HTR-8/SVneo (cell line): ENCODE measurements around the gene TSHZ3.

Experiments used
- DNase-seq: peaks from one replicate; pipeline ENCODE4 v3.0.0; 2011; ENCODE audit warnings: low spot score, mixed read lengths; ENCODE audit not compliant: insufficient read length
- FAIRE-seq: peaks from 2 replicates; lab custom pipeline; 2011; peaks lifted over from hg19 to GRCh38; lab: Jason Lieb, UNC

TSHZ3 gene

GRCh38 chr19:31338069-31338776, 11.0 kb downstream of the TSHZ3 start:
- DNase-seq (no peak), FAIRE-seq (no peak)

DNA sequence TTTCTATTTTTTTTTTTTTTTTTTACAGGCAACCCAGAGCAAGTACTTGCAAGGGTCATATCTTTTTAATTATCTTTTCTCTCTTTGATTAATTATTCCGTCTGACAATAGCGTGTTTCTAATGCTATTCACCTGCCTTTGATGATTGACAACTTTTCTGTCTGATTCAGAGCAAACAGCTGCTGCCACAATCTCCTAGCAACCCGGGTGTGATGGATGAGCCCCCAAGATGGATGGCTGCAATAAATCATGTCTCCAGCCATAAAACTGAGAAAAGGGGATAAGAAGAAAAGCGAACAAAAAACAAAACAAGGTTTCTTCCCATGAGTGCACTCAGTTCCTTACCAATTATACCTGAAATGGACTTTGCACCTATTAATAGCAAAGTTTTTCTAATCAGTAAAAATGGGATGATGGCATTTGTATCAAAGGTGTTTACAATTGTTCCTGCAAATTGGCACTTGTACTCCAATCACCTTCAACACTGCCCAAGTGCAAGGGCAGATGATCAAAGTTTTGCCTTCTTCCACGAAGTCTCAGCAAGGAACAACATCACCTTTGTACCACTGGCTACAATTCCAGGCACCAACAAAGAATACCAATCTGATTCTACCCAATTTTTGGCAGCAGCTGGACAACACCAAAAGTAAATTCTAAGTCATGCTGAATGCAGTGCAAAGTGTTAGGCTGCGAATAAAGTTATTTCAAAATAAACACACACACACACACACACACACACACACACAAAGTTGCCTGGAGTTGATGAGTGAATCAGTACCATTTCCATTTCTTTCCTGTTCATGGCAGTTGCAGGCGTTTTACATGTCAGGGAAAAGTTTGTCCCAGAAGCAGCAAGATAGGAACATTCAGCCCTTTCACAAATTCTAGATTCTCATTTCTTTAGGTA, 12.0 kb downstream of the TSHZ3 start:
- FAIRE-seq (no peak), DNase-seq (no peak)

DNA sequence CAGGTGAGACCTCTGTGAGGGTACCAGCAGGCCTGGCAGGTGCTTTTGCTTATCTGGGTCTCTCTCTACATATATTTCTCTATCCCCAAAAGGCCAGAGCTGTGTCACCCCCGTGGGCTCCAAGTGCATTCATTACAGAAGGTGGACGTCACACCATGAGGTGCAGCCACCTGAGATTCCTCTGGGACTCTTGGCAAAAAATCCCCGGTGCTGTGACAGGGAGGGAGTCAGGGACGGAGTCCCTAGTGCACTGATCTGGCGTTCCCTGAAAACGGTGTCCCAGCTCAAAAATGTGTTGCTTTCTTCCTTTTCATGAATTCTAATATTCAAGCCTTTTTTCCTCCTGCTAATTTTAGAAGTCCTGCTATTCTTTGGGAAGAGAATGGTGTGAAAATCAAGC, 13.5 kb downstream of the TSHZ3 start:
- DNase-seq = no peak
- no peak for FAIRE-seq

GRCh38 chr19:31334849-31335624, 14.2 kb downstream of the TSHZ3 start:
- DNase-seq = no peak
- no peak for FAIRE-seq

DNA sequence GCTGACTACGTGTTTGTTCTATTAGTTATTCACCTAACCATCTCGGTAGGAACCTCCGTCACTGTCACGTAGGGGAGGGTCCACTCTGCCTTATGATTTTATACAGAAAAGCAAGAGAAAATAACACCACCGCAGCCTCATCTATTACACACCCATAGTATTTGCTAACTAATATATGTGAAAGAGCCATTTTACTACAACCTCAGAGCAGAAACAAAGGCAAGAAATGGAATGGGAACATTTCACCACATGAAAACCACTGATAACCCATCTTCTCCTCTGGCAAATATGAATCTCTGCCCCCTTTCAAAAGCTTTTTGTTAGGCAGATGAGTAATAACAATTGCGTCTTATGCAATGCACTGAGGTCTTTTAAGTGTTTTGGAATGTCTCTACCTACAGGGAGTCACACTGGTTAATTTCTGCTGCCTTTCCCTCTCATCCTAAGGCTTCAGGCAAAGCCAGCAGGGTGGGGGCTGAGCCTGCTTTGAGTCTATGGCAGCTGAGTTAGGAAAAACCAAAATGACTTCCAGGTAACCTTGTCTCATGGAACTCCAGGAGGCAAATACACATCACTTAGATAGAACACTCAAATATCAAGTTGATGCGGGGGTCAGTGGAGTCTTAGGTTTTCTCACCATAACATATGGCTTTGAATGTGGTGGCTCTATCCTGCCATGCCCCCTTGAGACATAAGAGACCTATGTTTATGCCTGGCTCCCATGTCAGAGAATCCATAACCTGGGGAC, 15.0 kb downstream of the TSHZ3 start:
- no peak for DNase-seq
- FAIRE-seq = no peak

DNA sequence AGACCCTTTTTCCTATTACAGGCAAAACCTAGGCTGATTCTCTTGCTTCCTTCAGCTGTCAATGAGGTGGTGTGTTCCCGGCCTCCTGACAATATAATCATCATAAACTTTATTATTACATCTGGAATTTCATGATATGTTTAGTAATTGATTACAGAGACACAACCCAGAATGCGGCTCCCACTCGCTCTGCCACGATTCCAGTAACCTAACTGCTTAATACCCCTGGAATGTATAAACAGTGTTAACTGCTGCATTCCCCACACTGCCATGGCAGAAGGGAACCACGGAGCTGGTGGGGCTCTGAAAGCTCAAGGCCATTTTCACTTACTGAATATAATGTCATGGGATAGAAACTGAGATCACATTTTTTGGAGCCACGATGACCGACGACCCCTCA, 17.1 kb downstream of the TSHZ3 start:
- no peak for FAIRE-seq

DNA sequence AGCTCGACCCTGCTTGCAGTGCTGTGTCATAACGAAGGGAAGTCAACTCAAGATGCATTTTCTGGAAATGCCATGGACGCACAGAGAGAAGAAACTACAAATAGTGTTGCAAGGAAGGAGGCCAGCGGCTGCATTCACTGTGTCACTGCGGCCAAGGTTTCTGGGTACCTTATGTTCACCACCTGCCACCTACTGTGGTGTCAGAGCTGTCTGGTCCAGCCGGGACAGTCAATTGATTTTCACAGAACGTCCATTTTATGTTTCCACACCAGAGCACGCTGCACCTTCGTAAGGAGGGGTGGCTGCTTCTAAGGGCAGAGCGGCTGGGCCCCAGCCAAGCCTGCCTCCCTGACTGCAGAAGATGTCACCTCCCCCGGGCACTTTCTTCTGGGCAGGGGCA, 17.7 kb downstream of the TSHZ3 start:
- DNase-seq = no peak
- FAIRE-seq = no peak

More for the DNA sequence above, 17.1 kb downstream of the TSHZ3 start:
- DNase-seq = no peak

GRCh38 chr19:31330761-31331160, 18.5 kb downstream of the TSHZ3 start:
- FAIRE-seq = no peak
- DNase-seq = no peak

- no peak for FAIRE-seq
- DNase-seq = no peak
Measured at GRCh38 chr19:31330237-31330636, 19.0 kb downstream of the TSHZ3 start.

GRCh38 chr19:31329819-31330218, 19.4 kb downstream of the TSHZ3 start:
- no peak for FAIRE-seq
- no peak for DNase-seq

- FAIRE-seq = no peak
- no peak for DNase-seq
Measured at GRCh38 chr19:31328238-31328637, 21.0 kb downstream of the TSHZ3 start.

DNA sequence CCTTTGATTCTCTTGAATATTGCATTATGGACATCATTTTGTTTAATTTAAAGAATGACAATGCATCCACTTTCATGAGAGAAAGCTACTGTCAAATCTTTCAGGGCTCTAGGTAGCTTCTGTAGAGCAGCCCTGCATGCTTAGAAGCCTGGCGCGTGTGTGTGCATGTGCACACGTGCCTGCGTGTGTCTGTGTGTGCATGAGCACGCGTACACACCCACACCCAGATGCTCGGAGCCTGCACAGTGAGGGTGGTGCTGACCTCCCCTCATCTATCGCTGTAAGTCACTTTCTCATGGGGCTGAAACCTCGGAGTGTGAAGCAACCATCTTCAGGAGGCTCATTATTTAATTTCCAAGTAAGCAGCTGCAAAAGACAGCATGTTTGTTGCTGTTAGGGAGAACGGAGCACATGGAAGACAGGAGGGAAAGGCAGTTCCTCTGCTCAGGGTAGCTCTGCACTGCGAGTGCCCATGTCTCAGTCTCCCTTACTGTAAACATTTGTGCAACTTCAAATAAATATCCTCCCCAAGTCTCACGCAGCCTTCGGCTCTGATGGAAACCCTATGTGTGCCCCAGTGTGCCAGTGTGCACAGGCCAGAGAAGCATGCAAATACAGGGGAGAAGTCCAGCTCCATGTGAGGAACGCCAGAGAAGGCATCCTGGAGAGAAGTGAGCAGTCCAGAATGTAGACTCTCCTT, 22.8 kb downstream of the TSHZ3 start:
- FAIRE-seq = no peak
- no peak for DNase-seq

DNA sequence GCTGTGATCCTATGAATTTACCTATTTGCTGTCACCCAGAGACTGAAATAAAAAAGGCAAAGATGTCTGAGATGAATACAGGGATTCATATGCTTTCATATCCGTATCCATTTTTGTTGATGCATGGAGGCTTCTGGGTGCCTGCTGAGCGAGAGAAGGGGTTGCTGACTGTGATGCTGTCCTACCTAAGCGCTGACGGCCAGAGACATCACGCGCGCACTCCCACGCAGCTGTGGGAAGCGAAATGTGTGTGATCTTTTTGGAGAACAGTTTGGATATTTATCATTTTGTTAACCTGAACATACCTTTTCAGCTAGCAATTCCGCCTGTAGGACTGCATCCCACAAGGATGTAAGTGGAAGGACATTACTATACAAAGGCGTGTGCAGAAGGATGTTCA, 23.9 kb downstream of the TSHZ3 start:
- FAIRE-seq (no peak), DNase-seq (no peak)

DNA sequence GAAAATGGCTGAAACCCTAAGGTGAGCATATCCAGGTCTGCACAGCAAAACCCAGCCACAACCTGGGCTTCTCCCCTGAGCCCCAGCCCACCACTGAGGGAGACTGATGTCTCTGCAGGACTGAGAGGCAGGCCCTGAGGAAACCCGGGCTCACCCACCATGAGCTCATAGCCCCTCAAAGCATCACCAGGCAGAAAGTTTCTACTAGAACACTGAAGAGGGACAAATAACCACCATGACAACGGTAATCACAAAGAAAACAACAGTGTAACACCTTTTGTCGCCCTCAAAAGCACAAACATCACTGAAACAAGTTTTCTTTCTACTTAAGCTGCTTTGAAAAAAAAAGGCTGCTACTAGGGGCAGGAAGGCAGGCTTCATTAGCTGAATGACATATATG, 29.8 kb downstream of the TSHZ3 start:
- FAIRE-seq (no peak), DNase-seq (no peak)

- DNase-seq (no peak), FAIRE-seq (no peak)
Measured at GRCh38 chr19:31318790-31319425, 30.3 kb downstream of the TSHZ3 start.

DNA sequence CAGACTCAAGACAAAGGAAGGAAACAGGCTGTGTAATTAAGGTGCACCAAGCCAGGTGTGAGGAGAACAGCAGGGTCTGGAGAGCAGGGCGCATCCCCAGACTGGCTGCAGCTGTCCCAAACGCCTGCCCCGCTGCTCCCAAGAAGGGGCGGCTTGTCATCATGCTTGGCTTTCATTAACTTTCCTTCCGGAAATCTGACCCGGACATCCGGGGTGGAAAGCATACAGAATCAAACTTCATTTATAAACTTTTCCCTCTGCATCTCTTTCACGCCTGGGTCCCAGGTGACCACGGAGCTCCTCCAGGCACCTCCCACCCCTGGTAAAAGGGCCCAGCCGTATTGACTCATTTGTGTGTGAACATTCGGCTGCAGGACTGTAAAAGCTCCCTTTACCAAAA, 31.7 kb downstream of the TSHZ3 start:
- no peak for FAIRE-seq
- no peak for DNase-seq

- no peak for DNase-seq
- no peak for FAIRE-seq
Measured at GRCh38 chr19:31317093-31317492, 32.1 kb downstream of the TSHZ3 start.

DNA sequence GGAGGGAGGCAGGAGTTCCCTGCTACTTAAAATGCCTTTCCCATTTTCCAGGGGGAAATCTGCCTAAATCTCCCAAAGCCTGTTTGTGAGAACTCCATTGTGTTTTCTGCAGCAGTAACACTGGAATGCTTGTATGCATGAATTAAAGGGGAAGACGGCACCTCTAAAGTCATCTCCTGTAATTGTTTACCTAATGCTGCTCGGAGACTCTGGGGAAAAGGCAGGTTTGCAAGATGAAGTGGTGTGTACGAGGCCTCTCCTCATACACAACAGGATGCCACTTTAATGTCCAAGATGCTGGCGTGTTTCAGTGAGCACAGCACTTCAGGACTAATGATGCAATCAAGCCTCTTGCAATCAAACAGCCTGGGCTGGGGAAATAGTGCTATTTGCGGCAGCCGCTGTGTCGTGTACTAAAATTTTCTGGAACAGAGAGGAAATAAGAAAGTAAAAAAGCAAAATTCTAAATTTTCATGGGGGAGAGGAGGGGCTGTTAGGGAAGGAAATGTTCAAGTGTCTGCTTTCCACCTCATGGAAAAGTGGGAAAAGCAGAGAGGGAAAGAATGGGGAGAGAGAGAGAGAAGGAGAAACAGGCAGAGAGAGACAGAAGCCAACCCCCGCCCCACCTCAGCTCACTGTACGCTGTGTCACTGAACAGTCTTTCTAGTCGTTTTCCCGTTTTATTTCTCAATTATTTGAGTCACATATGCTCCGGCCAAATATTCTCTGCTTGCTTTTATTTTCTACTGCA, 32.9 kb downstream of the TSHZ3 start:
- DNase-seq (no peak), FAIRE-seq (no peak)
